Stimulated activated CD8-positive, alpha-beta memory T cell treated with anti-CD3 and anti-CD28 coated beads, Interleukin-2, amount 100 ng/mL, for 48 hours (primary cell): ENCODE data around the gene LRRC10.

ENCODE experiments used
- DNase-seq, 2 donors: peaks; one replicate each; pipeline ENCODE4 v3.0.0-alpha.2; 2020; ENCODE audit warnings: low read depth in 2 of 2

Gene LRRC10

GRCh38 chr12:69570000-69570516 is 40.6 kb downstream of the LRRC10 start:
- DNase-seq: no peak

- DNase-seq: no peak
Measured at GRCh38 chr12:69569236-69569635, 41.5 kb downstream of the LRRC10 start.

- no peak for DNase-seq
Measured at GRCh38 chr12:69566603-69567002, 44.1 kb downstream of the LRRC10 start.

- DNase-seq: no peak
Measured at GRCh38 chr12:69563166-69563762, 47.4 kb downstream of the LRRC10 start.
